Liver (tissue), 9 donors: Measurements from ENCODE around the gene YTHDF1. TPM values are rescaled to one million over a fixed set of nuclear protein-coding genes. Genes with fewer than 3 reads are reported as not detected.

Experiments
- DNase-seq: peaks from one replicate; pipeline ENCODE4 v3.0.0-alpha.2; 2017; ENCODE audit warnings: low spot score
- H3K27ac ChIP-seq, 2 donors: one replicate each; pipeline ENCODE4 v1.7.0; 2013; ENCODE audit warnings: inconsistent platforms in 2 of 2, low read length in 2 of 2, control low read depth in 1 of 2, low read depth in 1 of 2, mild to moderate bottlenecking in 1 of 2
- H3K27me3 ChIP-seq, 4 donors: one replicate each; pipeline versions ENCODE4 v1.6.1 to v1.7.0; 2013; ENCODE audit warnings: low read length in 3 of 4, inconsistent platforms in 1 of 4, mild to moderate bottlenecking in 1 of 4, moderate library complexity in 1 of 4; ENCODE audit not compliant: control insufficient read depth in 4 of 4, insufficient read depth in 4 of 4
- H3K36me3 ChIP-seq, 4 donors: one replicate each; pipeline versions ENCODE4 v1.6.1 to v1.7.0; 2013; ENCODE audit warnings: low read length in 3 of 4, mild to moderate bottlenecking in 3 of 4, low read depth in 1 of 4, moderate library complexity in 1 of 4; ENCODE audit not compliant: control insufficient read depth in 4 of 4, insufficient read depth in 3 of 4
- H3K4me1 ChIP-seq, 4 donors: one replicate each; pipeline versions ENCODE4 v1.6.1 to v1.7.0; 2013; ENCODE audit warnings: low read length in 3 of 4, mild to moderate bottlenecking in 3 of 4, moderate library complexity in 1 of 4; ENCODE audit not compliant: control insufficient read depth in 4 of 4, insufficient read depth in 4 of 4
- H3K4me3 ChIP-seq, 3 donors: one replicate each; pipeline versions ENCODE4 v1.6.1 to v1.7.0; 2013; ENCODE audit warnings: low read length in 3 of 3, control low read depth in 1 of 3, low read depth in 1 of 3, mild to moderate bottlenecking in 1 of 3
- H3K9ac ChIP-seq, 2 donors: one replicate each; pipeline ENCODE4 v1.7.0; 2013; ENCODE audit warnings: low read length in 2 of 2, mild to moderate bottlenecking in 2 of 2, moderate library complexity in 2 of 2, control low read depth in 1 of 2, low read depth in 1 of 2
- H3K9me3 ChIP-seq, 4 donors: one replicate each; pipeline versions ENCODE4 v1.6.1 to v1.7.0; 2013; ENCODE audit warnings: low read length in 3 of 4; ENCODE audit not compliant: control insufficient read depth in 4 of 4
- EGR1 ChIP-seq, 2 donors: IDR thresholded peaks; 2 replicates each; pipeline ENCODE4 v1.6.1; 2016 to 2018; ENCODE audit warnings: antibody characterized with exemption in 2 of 2, low read depth in 2 of 2
- HNF4A ChIP-seq, 2 donors: conservative IDR thresholded peaks; 2 replicates each; pipeline ENCODE4 v1.6.1; 2016; ENCODE audit warnings: antibody characterized with exemption in 2 of 2, mild to moderate bottlenecking in 2 of 2
- HNF4G ChIP-seq: IDR thresholded peaks from 2 replicates; pipeline ENCODE4 v1.6.1; 2016; ENCODE audit warnings: antibody characterized with exemption
- JUND ChIP-seq, 2 donors: IDR thresholded peaks; 2 replicates each; pipeline ENCODE4 v1.6.1; 2016; ENCODE audit warnings: antibody characterized with exemption in 2 of 2
- NR2F2 ChIP-seq: IDR thresholded peaks from 2 replicates; pipeline ENCODE4 v1.6.1; 2016; ENCODE audit warnings: antibody characterized with exemption
- RAD21 ChIP-seq, 2 donors: IDR thresholded peaks; 2 replicates each; pipeline ENCODE4 v1.6.1; 2016; ENCODE audit warnings: antibody characterized with exemption in 2 of 2, mild to moderate bottlenecking in 2 of 2
- RXRA ChIP-seq, 2 donors: IDR thresholded peaks; 2 replicates each; pipeline ENCODE4 v1.6.1; 2017 to 2018; ENCODE audit warnings: antibody characterized with exemption in 2 of 2, mild to moderate bottlenecking in 1 of 2
- TAF1 ChIP-seq: conservative IDR thresholded peaks from 2 replicates; pipeline ENCODE4 v1.6.1; 2016; ENCODE audit warnings: antibody characterized with exemption, mild to moderate bottlenecking
- YY1 ChIP-seq: IDR thresholded peaks from 2 replicates; pipeline ENCODE4 v1.6.1; 2016; ENCODE audit warnings: antibody characterized with exemption, mild to moderate bottlenecking
- WGBS: extraction: QIAGEN DNeasy Blood & Tissue Kit; methylation state at CpG from one replicate; pipeline ENCODE4 v1.1.7; 2013; 5-methylcytosine and 5-hydroxymethylcytosine counted together
- polyA plus RNA-seq, 2 donors: library from polyadenylated mRNA; stranded (reverse) in 1 of 2; unstranded in 1 of 2; fragments of 200-250 nt in 1 of 2; fragments of >200 nt in 1 of 2; fragmentation: Nextera tagmentation in 1 of 2; extraction: Ambion mirVana in 1 of 2; gene quantifications; one replicate each; pipeline versions ENCODE4 v1.2.1 to v1.2.3, GENCODE V29; 2013 to 2015
- total RNA-seq, 2 donors: library from RNA; depleted of rRNA; stranded (reverse); fragments of >200 nt; gene quantifications; one replicate each; pipeline ENCODE4 v1.2.3, GENCODE V29; 2014
- TF ChIP-seq, protein P1 (sequence below): IDR thresholded peaks from 2 replicates; pipeline ENCODE4 v1.6.1; 2016; ENCODE audit warnings: antibody characterized with exemption, mild to moderate bottlenecking
- TF ChIP-seq, protein P2 (sequence below): IDR thresholded peaks from 2 replicates; pipeline ENCODE4 v1.6.1; 2016; ENCODE audit warnings: antibody characterized with exemption
- TF ChIP-seq, protein P3 (sequence below): fragments of 150-350 bp; IDR thresholded peaks from 2 replicates; pipeline ENCODE4 v1.5.1; 2017; ENCODE audit warnings: improper control_type of control experiment, low read depth, low read length; ENCODE audit not compliant: missing input control
- TF ChIP-seq, protein P4 (sequence below): IDR thresholded peaks from 2 replicates; pipeline ENCODE4 v1.6.1; 2016; ENCODE audit warnings: antibody characterized with exemption
- donor health status: healthy.
- donor health status: healthy.
- donor health status: healthy.
- donor health status: healthy.
- donor health status: healthy.

The YTHDF1 gene
- total and polyA plus RNA-seq, 4 donors, result 6.8 to 19.5 (median 14.9) TPM

DNA sequence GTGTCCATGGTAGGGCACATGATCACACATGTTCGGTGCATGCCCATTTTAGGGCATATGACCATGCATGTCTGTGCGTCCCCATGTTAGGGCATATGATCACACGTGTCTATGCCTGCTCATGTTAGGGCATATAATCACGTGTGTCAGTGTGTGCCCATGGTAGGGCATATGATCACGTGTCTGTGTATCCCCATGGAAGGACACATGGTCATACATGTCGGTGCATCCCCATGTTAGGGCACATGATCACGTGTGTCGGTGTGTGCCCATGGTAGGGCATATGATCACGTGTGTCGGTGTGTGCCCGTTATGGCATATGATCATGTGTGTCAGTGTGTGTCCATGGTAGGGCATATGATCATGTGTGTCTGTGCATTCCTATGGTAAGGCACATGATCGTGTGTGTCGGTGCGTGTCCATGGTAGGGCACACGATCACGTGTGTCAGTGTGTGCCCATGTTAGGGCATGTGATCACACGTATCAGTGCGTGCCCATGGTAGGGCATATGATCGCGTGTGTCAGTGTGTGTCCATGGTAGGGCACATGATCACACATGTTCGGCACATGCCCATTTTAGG lies 30.6 kb downstream of the YTHDF1 start:
- Histone ChIP-seq H3K4me1 (no peaks in the 10 kb centered on the region), H3K27ac (no peak overlapping the region), H3K4me3 (no peak overlapping the region), H3K36me3 (no peaks in the 10 kb centered on the region), H3K27me3 (peaks cover 0 to 5% (median 2%) of the 10 kb centered on the region in 4 donors), H3K9ac (no peak overlapping the region), H3K9me3 (no peaks in the 10 kb centered on the region)
- WGBS, result 95% methylated on average over 21 of the region's 21 CpGs
- TF ChIP-seq YY1 (no peak), JUND (IDR thresholded peaks at IDR 0.05) (no peak)
- TF ChIP-seq, protein P1, sequence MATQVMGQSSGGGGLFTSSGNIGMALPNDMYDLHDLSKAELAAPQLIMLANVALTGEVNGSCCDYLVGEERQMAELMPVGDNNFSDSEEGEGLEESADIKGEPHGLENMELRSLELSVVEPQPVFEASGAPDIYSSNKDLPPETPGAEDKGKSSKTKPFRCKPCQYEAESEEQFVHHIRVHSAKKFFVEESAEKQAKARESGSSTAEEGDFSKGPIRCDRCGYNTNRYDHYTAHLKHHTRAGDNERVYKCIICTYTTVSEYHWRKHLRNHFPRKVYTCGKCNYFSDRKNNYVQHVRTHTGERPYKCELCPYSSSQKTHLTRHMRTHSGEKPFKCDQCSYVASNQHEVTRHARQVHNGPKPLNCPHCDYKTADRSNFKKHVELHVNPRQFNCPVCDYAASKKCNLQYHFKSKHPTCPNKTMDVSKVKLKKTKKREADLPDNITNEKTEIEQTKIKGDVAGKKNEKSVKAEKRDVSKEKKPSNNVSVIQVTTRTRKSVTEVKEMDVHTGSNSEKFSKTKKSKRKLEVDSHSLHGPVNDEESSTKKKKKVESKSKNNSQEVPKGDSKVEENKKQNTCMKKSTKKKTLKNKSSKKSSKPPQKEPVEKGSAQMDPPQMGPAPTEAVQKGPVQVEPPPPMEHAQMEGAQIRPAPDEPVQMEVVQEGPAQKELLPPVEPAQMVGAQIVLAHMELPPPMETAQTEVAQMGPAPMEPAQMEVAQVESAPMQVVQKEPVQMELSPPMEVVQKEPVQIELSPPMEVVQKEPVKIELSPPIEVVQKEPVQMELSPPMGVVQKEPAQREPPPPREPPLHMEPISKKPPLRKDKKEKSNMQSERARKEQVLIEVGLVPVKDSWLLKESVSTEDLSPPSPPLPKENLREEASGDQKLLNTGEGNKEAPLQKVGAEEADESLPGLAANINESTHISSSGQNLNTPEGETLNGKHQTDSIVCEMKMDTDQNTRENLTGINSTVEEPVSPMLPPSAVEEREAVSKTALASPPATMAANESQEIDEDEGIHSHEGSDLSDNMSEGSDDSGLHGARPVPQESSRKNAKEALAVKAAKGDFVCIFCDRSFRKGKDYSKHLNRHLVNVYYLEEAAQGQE, result no peak
- TF ChIP-seq, protein P2, sequence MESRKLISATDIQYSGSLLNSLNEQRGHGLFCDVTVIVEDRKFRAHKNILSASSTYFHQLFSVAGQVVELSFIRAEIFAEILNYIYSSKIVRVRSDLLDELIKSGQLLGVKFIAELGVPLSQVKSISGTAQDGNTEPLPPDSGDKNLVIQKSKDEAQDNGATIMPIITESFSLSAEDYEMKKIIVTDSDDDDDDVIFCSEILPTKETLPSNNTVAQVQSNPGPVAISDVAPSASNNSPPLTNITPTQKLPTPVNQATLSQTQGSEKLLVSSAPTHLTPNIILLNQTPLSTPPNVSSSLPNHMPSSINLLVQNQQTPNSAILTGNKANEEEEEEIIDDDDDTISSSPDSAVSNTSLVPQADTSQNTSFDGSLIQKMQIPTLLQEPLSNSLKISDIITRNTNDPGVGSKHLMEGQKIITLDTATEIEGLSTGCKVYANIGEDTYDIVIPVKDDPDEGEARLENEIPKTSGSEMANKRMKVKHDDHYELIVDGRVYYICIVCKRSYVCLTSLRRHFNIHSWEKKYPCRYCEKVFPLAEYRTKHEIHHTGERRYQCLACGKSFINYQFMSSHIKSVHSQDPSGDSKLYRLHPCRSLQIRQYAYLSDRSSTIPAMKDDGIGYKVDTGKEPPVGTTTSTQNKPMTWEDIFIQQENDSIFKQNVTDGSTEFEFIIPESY, result no peak
- DNase-seq, result no peak

DNA sequence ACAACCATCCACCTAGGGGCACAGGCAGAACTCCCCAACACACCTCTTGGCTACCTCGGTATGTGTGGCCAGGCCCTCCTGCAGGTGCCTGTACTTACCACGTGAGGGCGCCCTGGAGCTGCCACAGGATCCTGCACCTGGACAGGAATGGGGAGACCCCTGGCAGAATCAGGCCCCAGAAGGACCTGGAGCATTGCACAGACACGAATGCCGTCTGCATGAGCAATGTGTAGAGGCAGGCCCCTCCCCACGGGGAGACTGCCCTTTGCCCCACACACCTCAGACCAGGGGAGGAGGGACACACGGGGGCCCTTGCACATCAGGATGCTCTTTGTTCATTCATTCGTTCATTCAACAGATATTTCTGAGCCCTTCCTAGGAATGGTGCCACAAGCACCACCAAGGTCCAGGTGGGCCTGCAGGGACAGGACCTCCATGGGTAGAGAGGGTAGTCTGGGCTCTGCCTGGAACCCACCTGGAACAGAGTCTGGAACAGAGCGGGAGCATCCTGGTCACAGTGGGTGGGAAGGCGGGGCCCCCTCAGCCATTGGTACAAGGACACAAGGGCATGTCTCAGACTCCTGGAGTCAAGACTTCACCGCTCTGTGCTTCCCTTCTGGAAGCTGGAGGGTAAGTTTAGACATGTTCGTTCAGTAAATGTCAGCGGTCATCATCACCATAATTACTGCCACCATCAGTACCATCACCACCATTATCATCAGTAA lies 32.3 kb downstream of the YTHDF1 start:
- Histone ChIP-seq H3K9ac (no peak overlapping the region), H3K9me3 (no peaks in the 10 kb centered on the region), H3K4me3 (no peak overlapping the region), H3K4me1 (peaks cover 0 to 8% (median 4%) of the 10 kb centered on the region in 4 donors), H3K36me3 (no peaks in the 10 kb centered on the region), H3K27ac (no peak overlapping the region), H3K27me3 (peaks cover 0 to 8% (median 4%) of the 10 kb centered on the region in 4 donors)
- DNase-seq, result peak; percentile 50
- TF ChIP-seq RAD21 (IDR thresholded peaks at IDR 0.05), result peak in 1 of 2 donors; percentile 80
- TF ChIP-seq HNF4G, result no peak
- TF ChIP-seq, protein P3, sequence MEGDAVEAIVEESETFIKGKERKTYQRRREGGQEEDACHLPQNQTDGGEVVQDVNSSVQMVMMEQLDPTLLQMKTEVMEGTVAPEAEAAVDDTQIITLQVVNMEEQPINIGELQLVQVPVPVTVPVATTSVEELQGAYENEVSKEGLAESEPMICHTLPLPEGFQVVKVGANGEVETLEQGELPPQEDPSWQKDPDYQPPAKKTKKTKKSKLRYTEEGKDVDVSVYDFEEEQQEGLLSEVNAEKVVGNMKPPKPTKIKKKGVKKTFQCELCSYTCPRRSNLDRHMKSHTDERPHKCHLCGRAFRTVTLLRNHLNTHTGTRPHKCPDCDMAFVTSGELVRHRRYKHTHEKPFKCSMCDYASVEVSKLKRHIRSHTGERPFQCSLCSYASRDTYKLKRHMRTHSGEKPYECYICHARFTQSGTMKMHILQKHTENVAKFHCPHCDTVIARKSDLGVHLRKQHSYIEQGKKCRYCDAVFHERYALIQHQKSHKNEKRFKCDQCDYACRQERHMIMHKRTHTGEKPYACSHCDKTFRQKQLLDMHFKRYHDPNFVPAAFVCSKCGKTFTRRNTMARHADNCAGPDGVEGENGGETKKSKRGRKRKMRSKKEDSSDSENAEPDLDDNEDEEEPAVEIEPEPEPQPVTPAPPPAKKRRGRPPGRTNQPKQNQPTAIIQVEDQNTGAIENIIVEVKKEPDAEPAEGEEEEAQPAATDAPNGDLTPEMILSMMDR, result peak; percentile 74
- WGBS, result 46% methylated on average over 13 of the region's 13 CpGs

DNA sequence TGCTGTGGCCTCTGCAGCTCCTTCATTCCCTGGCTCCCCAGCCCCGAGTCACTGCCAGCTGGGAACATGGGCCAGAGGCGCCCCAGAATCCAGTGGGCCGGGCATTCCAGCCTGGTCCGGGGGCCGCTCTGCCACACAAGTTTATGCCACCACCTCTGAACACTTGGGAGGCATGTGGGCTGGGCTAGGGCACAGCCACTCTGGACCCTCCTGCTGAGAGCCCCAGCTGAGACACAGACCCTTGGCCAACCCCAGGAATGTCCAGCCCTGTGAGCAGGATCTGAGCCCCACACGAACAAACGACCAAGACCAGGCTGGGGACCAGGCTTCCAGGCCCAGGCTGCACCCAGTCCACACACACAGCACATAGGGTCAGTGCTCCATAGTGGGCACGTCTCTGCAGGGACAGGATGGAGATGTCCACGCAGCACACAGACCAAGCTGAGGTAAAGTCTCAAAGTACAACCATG lies 33.0 kb downstream of the YTHDF1 start:
- no peak overlapping the region for H3K27ac ChIP-seq
- peaks cover 0 to 14% (median 4%) of the 10 kb centered on the region in 4 donors for H3K4me1 ChIP-seq
- no peak overlapping the region for H3K4me3 ChIP-seq
- peaks cover 0 to 9% (median 7%) of the 10 kb centered on the region in 4 donors for H3K27me3 ChIP-seq
- no peaks in the 10 kb centered on the region for H3K36me3 ChIP-seq
- no peaks in the 10 kb centered on the region for H3K9me3 ChIP-seq
- 43% methylated on average over 9 of the region's 9 CpGs for WGBS
- no peak for DNase-seq
- H3K9ac ChIP-seq, result no peak overlapping the region
- TF ChIP-seq, protein P2, result no peak
- TF ChIP-seq TAF1 (no peak), NR2F2 (no peak), HNF4A (conservative IDR thresholded peaks at IDR 0.05) (no peak), RAD21 (IDR thresholded peaks at IDR 0.05) (no peak), RXRA (IDR thresholded peaks at IDR 0.05) (no peak), EGR1 (IDR thresholded peaks at IDR 0.05; ENCODE audit: low read depth in 2 of 2) (no peak)
- TF ChIP-seq, protein P4, sequence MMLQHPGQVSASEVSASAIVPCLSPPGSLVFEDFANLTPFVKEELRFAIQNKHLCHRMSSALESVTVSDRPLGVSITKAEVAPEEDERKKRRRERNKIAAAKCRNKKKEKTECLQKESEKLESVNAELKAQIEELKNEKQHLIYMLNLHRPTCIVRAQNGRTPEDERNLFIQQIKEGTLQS, result no peak
- TF ChIP-seq, protein P3, result no peak
